Fibroblast of upper back skin (primary cell): ENCODE measurements around the gene RAB18.
"Not testable (repeated sequence)": the region's sequence is repeated elsewhere in the genome, so short reads cannot be mapped to it uniquely, and the experiment has no call there.

Experiments
- DNase-seq: peaks from one replicate; pipeline ENCODE4 v3.0.0-alpha.2; 2013

Gene RAB18

GRCh38 chr10:27505537-27505936, 1.4 kb downstream of the RAB18 start:
- DNase-seq = not testable (repeated sequence)

GRCh38 chr10:27506280-27506679, 2.2 kb downstream of the RAB18 start:
- DNase-seq = peak; percentile 32

GRCh38 chr10:27512548-27512947, 8.4 kb downstream of the RAB18 start:
- no peak for DNase-seq

- peak; percentile 67 for DNase-seq
Measured at GRCh38 chr10:27513451-27514191, 9.5 kb downstream of the RAB18 start.

- no peak for DNase-seq
Measured at GRCh38 chr10:27514243-27514642, 10.1 kb downstream of the RAB18 start.

GRCh38 chr10:27518261-27518660, 14.2 kb downstream of the RAB18 start:
- no peak for DNase-seq

- peak; percentile 57 for DNase-seq
Measured at GRCh38 chr10:27525819-27526218, 21.7 kb downstream of the RAB18 start.

GRCh38 chr10:27526242-27526641, 22.1 kb downstream of the RAB18 start:
- DNase-seq = no peak

GRCh38 chr10:27527666-27528295, 23.7 kb downstream of the RAB18 start:
- DNase-seq = no peak

GRCh38 chr10:27529010-27529783, 25.1 kb downstream of the RAB18 start:
- DNase-seq = no peak

- DNase-seq = no peak
Measured at GRCh38 chr10:27530477-27530876, 26.4 kb downstream of the RAB18 start.

- no peak for DNase-seq
Measured at GRCh38 chr10:27531336-27531847, 27.3 kb downstream of the RAB18 start.

- DNase-seq = no peak
Measured at GRCh38 chr10:27534161-27534700, 30.1 kb downstream of the RAB18 start.

GRCh38 chr10:27535317-27535716, 31.2 kb downstream of the RAB18 start:
- no peak for DNase-seq

GRCh38 chr10:27536437-27536836, 32.3 kb downstream of the RAB18 start:
- no peak for DNase-seq

- no peak for DNase-seq
Measured at GRCh38 chr10:27537166-27537565, 33.1 kb downstream of the RAB18 start.

GRCh38 chr10:27537787-27538186, 33.7 kb downstream of the RAB18 start:
- DNase-seq = no peak

GRCh38 chr10:27540672-27541071, 36.6 kb downstream of the RAB18 start:
- no peak for DNase-seq

GRCh38 chr10:27541796-27542729, 38.0 kb downstream of the RAB18 start:
- DNase-seq = no peak

- peak; percentile 51 for DNase-seq
Measured at GRCh38 chr10:27542812-27543211, 38.7 kb downstream of the RAB18 start.

- no peak for DNase-seq
Measured at GRCh38 chr10:27547047-27547446, 42.9 kb downstream of the RAB18 start.

GRCh38 chr10:27547482-27547881, 43.4 kb downstream of the RAB18 start:
- no peak for DNase-seq
